CD4-positive, alpha-beta T cell (primary cell): ENCODE results near the gene KCTD1. TPM values are rescaled to one million over a fixed set of nuclear protein-coding genes. Genes with fewer than 3 reads are reported as not detected.

Experiments used
- ATAC-seq: fragments of 200-7000 bp; cut with Tn5 transposase; one replicate; pipeline ENCODE4 v1.10.0; 2022; ENCODE audit warnings: mild to moderate bottlenecking; ENCODE audit not compliant: poor library complexity
- CTCF ChIA-PET: fragments of 350-600 bp; sonication (Branson Sonifier 250); formaldehyde crosslinking; loops from one replicate; lab custom pipeline; 2021; ENCODE audit warnings: antibody characterized with exemption, inconsistent platforms; lab: Charles Lee
- POLR2A ChIA-PET: fragments of 350-600 bp; sonication (Branson Sonifier 250); formaldehyde crosslinking; loops from one replicate; lab custom pipeline; 2021; ENCODE audit warnings: antibody characterized with exemption, inconsistent platforms; lab: Charles Lee
- DNase-seq, 14 experiments: peaks; one replicate each; pipeline ENCODE4 v3.0.0-alpha.2; 2013 to 2020; ENCODE audit warnings: mixed read lengths in 2 of 14
- H3K27ac ChIP-seq, 2 donors: one replicate each; pipeline versions ENCODE4 v1.5.1 to v1.7.0; 2013; ENCODE audit warnings: low read length in 2 of 2, low read depth in 1 of 2, mild to moderate bottlenecking in 1 of 2
- H3K27me3 ChIP-seq, 2 experiments: 1 replicate in 1 of 2; 2 replicates in 1 of 2; pipeline versions ENCODE4 v1.6.1 to v1.7.0; 2013; ENCODE audit warnings: low read length in 2 of 2, control low read depth in 1 of 2, mild to moderate bottlenecking in 1 of 2, moderate library complexity in 1 of 2; ENCODE audit not compliant: insufficient read depth in 2 of 2, control insufficient read depth in 1 of 2
- H3K36me3 ChIP-seq: one replicate; pipeline ENCODE4 v1.6.1; 2013; ENCODE audit warnings: low read length, control low read depth; ENCODE audit not compliant: insufficient read depth
- H3K4me1 ChIP-seq: one replicate; pipeline ENCODE4 v1.6.1; 2013; ENCODE audit warnings: low read length, control low read depth; ENCODE audit not compliant: insufficient read depth
- H3K4me3 ChIP-seq: one replicate; pipeline ENCODE4 v1.5.1; 2013; ENCODE audit warnings: mild to moderate bottlenecking, low read length, moderate library complexity
- H3K9me3 ChIP-seq, 2 experiments: 1 replicate in 1 of 2; 2 replicates in 1 of 2; pipeline versions ENCODE4 v1.6.1 to v1.7.0; 2013; ENCODE audit warnings: low read length in 2 of 2, mild to moderate bottlenecking in 2 of 2, control low read depth in 1 of 2, moderate library complexity in 1 of 2; ENCODE audit not compliant: control insufficient read depth in 1 of 2, insufficient read depth in 1 of 2
- H3K27ac Mint-ChIP-seq: one replicate; pipeline ENCODE4 v1.8.0; 2020; ENCODE audit warnings: mixed read lengths
- H3K27me3 Mint-ChIP-seq: one replicate; pipeline ENCODE4 v1.8.0; 2021; ENCODE audit warnings: mixed read lengths
- H3K36me3 Mint-ChIP-seq: one replicate; pipeline ENCODE4 v1.8.0; 2021; ENCODE audit warnings: low read depth, mixed read lengths
- H3K4me1 Mint-ChIP-seq: one replicate; pipeline ENCODE4 v1.8.0; 2021; ENCODE audit warnings: low read depth, mixed read lengths
- H3K4me3 Mint-ChIP-seq: one replicate; pipeline ENCODE4 v1.8.0; 2020; ENCODE audit warnings: mild to moderate bottlenecking, mixed read lengths
- H3K9me3 Mint-ChIP-seq: one replicate; pipeline ENCODE4 v1.8.0; 2020; ENCODE audit warnings: mixed read lengths
- CTCF ChIP-seq: fragments of 200-600 bp; IDR thresholded peaks from one replicate; pipeline ENCODE4 v1.8.0; 2022; ENCODE audit warnings: antibody characterized with exemption, mild to moderate bottlenecking
- intact Hi-C, 2 experiments: fragments of 100-400 bp; cut with DNase I in 1 of 2; cut with micrococcal nuclease in 1 of 2; formaldehyde crosslinking; loops; one replicate each; pipeline versions ENCODE4 v1.15.1 to v1.9.0; 2023 to 2025; cut with DNase I, micrococcal nuclease
- total RNA-seq, 174 experiments: library from RNA in 2 of 174; stranded (reverse) in 2 of 174; gene quantifications; one replicate each; pipeline ENCODE4 v1.2.3 and lab custom pipeline; 2021 to 2026

KCTD1 gene
- total RNA-seq, 2 experiments from 2014 or later, result 0.74 to 1.1 TPM

GRCh38 chr18:26455639-26456038, 92.7 kb downstream of the KCTD1 start:
- no peaks in the 10 kb centered on the region for H3K36me3 ChIP-seq
- Mint-ChIP-seq H3K4me1 (no peaks in the 10 kb centered on the region), H3K36me3 (peaks cover 6% of the 10 kb centered on the region), H3K4me3 (no peak overlapping the region), H3K9me3 (no peaks in the 10 kb centered on the region), H3K27me3 (no peaks in the 10 kb centered on the region), H3K27ac (no peak overlapping the region)
- ATAC-seq, result no peak
- no peak for TF ChIP-seq CTCF
- H3K27me3 ChIP-seq, result no peaks in the 10 kb centered on the region
- intact Hi-C loops, result no loop called here
- H3K4me3 ChIP-seq, result no peak overlapping the region
- ChIA-PET CTCF (no interaction called here), POLR2A (no interaction called here)
- H3K4me1 ChIP-seq, result no peaks in the 10 kb centered on the region
- no peak overlapping the region for H3K27ac ChIP-seq
- DNase-seq, result no peak
- H3K9me3 ChIP-seq, result no peaks in the 10 kb centered on the region

GRCh38 chr18:26454616-26455015, 93.7 kb downstream of the KCTD1 start:
- Histone ChIP-seq H3K9me3 (no peaks in the 10 kb centered on the region), H3K4me3 (no peak overlapping the region), H3K27ac (no peak overlapping the region), H3K4me1 (no peaks in the 10 kb centered on the region), H3K27me3 (no peaks in the 10 kb centered on the region), H3K36me3 (no peaks in the 10 kb centered on the region)
- intact Hi-C loops, result no loop called here
- DNase-seq, result no peak
- TF ChIP-seq CTCF, result no peak
- H3K4me1 Mint-ChIP-seq, result no peaks in the 10 kb centered on the region
- peaks cover 6% of the 10 kb centered on the region for H3K36me3 Mint-ChIP-seq
- H3K27ac Mint-ChIP-seq, result no peak overlapping the region
- ChIA-PET POLR2A (no interaction called here), CTCF (no interaction called here)
- no peaks in the 10 kb centered on the region for H3K27me3 Mint-ChIP-seq
- ATAC-seq, result no peak
- no peaks in the 10 kb centered on the region for H3K9me3 Mint-ChIP-seq
- H3K4me3 Mint-ChIP-seq, result no peak overlapping the region

GRCh38 chr18:26454192-26454591, 94.2 kb downstream of the KCTD1 start:
- Mint-ChIP-seq H3K27ac (no peak overlapping the region), H3K4me1 (no peaks in the 10 kb centered on the region), H3K9me3 (no peaks in the 10 kb centered on the region), H3K36me3 (peaks cover 6% of the 10 kb centered on the region), H3K4me3 (no peak overlapping the region), H3K27me3 (no peaks in the 10 kb centered on the region)
- Histone ChIP-seq H3K27me3 (no peaks in the 10 kb centered on the region), H3K27ac (no peak overlapping the region), H3K36me3 (no peaks in the 10 kb centered on the region), H3K4me3 (no peak overlapping the region), H3K4me1 (no peaks in the 10 kb centered on the region), H3K9me3 (no peaks in the 10 kb centered on the region)
- intact Hi-C loops, result no loop called here
- DNase-seq (no peak), ATAC-seq (no peak)
- ChIA-PET CTCF (no interaction called here), POLR2A (no interaction called here)
- no peak for TF ChIP-seq CTCF
